Measurements from ENCODE around the gene FXYD4. TPM values are rescaled to one million over a fixed set of nuclear protein-coding genes. Genes with fewer than 3 reads are reported as not detected.
A peak's percentile ranks its signal among the peaks of the same experiment; 100 is the strongest.

Gene FXYD4
- total and polyA plus RNA-seq, 11 donors = 0.14 TPM; not detected in 10

GRCh38 chr10:43411536-43411935, 40.1 kb downstream of the FXYD4 start:
- no peaks in the 10 kb centered on the region for H3K9me3 ChIP-seq
- ATAC-seq = no peak
- no peak overlapping the region for H3K27ac ChIP-seq
- intact Hi-C loops (cut with DNase I) = no loop called here
- no peaks in the 10 kb centered on the region for H3K27me3 ChIP-seq
- TF ChIP-seq, protein P1, sequence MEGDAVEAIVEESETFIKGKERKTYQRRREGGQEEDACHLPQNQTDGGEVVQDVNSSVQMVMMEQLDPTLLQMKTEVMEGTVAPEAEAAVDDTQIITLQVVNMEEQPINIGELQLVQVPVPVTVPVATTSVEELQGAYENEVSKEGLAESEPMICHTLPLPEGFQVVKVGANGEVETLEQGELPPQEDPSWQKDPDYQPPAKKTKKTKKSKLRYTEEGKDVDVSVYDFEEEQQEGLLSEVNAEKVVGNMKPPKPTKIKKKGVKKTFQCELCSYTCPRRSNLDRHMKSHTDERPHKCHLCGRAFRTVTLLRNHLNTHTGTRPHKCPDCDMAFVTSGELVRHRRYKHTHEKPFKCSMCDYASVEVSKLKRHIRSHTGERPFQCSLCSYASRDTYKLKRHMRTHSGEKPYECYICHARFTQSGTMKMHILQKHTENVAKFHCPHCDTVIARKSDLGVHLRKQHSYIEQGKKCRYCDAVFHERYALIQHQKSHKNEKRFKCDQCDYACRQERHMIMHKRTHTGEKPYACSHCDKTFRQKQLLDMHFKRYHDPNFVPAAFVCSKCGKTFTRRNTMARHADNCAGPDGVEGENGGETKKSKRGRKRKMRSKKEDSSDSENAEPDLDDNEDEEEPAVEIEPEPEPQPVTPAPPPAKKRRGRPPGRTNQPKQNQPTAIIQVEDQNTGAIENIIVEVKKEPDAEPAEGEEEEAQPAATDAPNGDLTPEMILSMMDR (IDR thresholded peaks at IDR 0.05) = no peak
- TF ChIP-seq POLR2A (IDR thresholded peaks at IDR 0.05) = no peak
- no peak overlapping the region for H3K4me3 ChIP-seq
- H3K36me3 ChIP-seq = no peaks in the 10 kb centered on the region
- no peak for DNase-seq
- peaks cover under 1 to 20% (median 9%) of the 10 kb centered on the region in 12 donors for H3K4me1 ChIP-seq
- WGBS, 4 donors = 80 to 87% (median 85%) methylated on average over 2 of the region's 2 CpGs

- intact Hi-C loops (cut with DNase I) = no loop called here
- Histone ChIP-seq H3K4me3 (no peak overlapping the region), H3K27ac (no peak overlapping the region), H3K36me3 (no peaks in the 10 kb centered on the region), H3K9me3 (no peaks in the 10 kb centered on the region), H3K27me3 (no peaks in the 10 kb centered on the region), H3K4me1 (peaks cover 0 to 35% (median 2%) of the 10 kb centered on the region in 12 donors)
- TF ChIP-seq, protein P1 (IDR thresholded peaks at IDR 0.05) = no peak
- no peak for TF ChIP-seq POLR2A (IDR thresholded peaks at IDR 0.05)
- DNase-seq (no peak), ATAC-seq (no peak)
- WGBS, 4 donors = 62 to 75% (median 71%) methylated on average over 10 of the region's 10 CpGs
These were observed 44.1 kb downstream of the FXYD4 start for GRCh38 chr10:43415544-43415943.

DNA sequence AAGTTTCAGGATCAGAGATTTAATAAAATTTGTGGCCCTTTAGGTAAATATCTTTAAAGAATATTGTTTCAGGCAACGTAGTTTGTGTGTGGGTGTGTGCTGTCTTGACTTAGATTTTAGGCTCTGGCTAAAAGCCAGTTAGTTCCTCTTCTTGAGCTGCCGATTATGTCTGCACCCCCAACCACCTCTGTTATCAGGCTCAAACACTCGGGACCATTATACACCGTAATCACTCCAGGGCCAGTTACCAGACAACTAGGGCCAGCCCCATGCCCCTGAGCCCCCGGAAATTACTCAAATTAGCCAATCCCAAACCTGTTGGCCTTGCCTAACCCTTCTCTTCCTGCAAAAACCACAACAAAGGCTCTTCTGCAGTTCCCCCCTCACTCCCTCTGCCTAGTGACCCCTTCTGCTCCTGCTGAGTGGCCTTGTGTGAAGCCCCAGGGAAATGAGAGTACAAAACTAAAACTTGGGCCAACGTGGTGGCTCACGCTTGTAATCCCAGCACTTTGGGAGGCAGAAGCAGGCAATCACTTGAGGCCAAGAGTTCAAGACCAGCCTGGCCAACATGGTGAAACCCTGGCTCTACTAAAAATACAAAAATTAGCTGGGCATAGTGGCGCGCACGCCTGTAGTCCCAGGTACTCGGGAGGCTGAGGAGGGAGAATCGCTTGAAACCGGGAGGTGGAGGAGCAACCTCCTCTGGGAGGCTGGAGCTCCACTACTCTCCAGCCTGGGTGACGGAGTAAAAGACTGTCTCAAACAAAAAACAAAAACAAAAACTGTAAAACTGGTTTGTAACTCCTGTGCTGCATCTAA, 46.7 kb downstream of the FXYD4 start:
- intact Hi-C loops (cut with DNase I) = no loop called here
- Histone ChIP-seq H3K27ac (peak overlapping the region in 1 of 12 donors; percentile 72), H3K36me3 (no peaks in the 10 kb centered on the region), H3K27me3 (no peaks in the 10 kb centered on the region), H3K4me1 (peaks cover 0 to 42% (median 9%) of the 10 kb centered on the region in 12 donors), H3K9me3 (no peaks in the 10 kb centered on the region), H3K4me3 (peak overlapping the region in 1 of 12 donors; percentile 17)
- ATAC-seq (no peak), DNase-seq (no peak)
- TF ChIP-seq, protein P1 (IDR thresholded peaks at IDR 0.05) = no peak
- no peak for TF ChIP-seq POLR2A (IDR thresholded peaks at IDR 0.05)
- 64 to 71% (median 69%) methylated on average over 13 to 14 of the region's 14 CpGs for WGBS, 4 donors

DNA sequence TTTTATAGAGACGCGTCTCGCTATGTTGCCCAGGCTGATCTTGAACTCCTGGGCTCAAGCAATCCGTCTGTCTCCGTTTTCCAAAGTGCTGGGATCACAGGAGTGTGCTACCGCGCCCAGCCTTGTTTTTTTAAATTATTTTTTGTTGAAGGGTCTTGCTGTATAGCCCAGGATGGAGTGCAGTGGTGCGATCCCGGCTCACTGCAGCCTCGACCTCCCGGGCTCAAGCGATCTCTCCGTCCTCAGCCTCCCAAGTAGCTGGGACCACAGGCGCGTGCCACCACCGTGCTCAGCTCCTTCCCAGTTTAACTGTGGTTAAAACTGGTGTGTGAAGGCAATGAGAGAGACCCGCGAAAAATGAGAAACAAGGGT, 48.5 kb downstream of the FXYD4 start:
- peak overlapping the region; percentile 95 to 100 (median 98) for H3K27ac ChIP-seq
- WGBS, 4 donors = 51 to 65% (median 59%) methylated on average over 18 of the region's 18 CpGs
- no peaks in the 10 kb centered on the region for H3K9me3 ChIP-seq
- H3K4me3 ChIP-seq = peak overlapping the region; percentile 22 to 86 (median 66)
- DNase-seq = no peak
- peaks cover 0 to 5% (median 0%) of the 10 kb centered on the region in 9 donors for H3K36me3 ChIP-seq
- TF ChIP-seq POLR2A (IDR thresholded peaks at IDR 0.05) = no peak
- TF ChIP-seq, protein P1 (IDR thresholded peaks at IDR 0.05) = no peak
- intact Hi-C loops (cut with DNase I) = loop anchor here in 5 of 10 donors (1.0 to 2.0 kb wide), 4 partner anchors 11 to 23 kb away; partner anchors contain the start of genes ZNF487 (in 3 of the 5) and HNRNPF (in 1 of the 5)
- H3K4me1 ChIP-seq = peaks cover 0 to 42% (median 9%) of the 10 kb centered on the region in 12 donors
- ATAC-seq = peak in 1 of 4 donors; percentile 6
- H3K27me3 ChIP-seq = no peaks in the 10 kb centered on the region
